Panc1 (cell line): Measurements from ENCODE around the gene TCOF1. TPM values are rescaled to one million over a fixed set of nuclear protein-coding genes. Genes with fewer than 3 reads are reported as not detected.

ENCODE experiments used
- ATAC-seq: fragments of 200-7000 bp; cut with Tn5 transposase; 2 replicates; pipeline ENCODE4 v1.9.1; 2020; ENCODE audit warnings: mild to moderate bottlenecking, moderate library complexity
- BruUV-seq: library from RNA; stranded (reverse); fragments of 400-500 nt; replicated peaks from 2 replicates; lab custom pipeline; 2021; lab: Mats Ljungman, UMichigan
- CTCF ChIA-PET: fragments of 300-600 bp; sonication (Branson Sonifier 250); formaldehyde crosslinking; loops from one replicate; lab custom pipeline; 2022; ENCODE audit warnings: antibody characterized with exemption; lab: Charles Lee
- POLR2A ChIA-PET: fragments of 300-600 bp; sonication (Branson Sonifier 250); formaldehyde crosslinking; loops from one replicate; lab custom pipeline; 2022; ENCODE audit warnings: antibody characterized with exemption; lab: Charles Lee
- DNase-seq: peaks from one replicate; pipeline ENCODE4 v3.0.0-alpha.2; 2010; ENCODE audit warnings: low read depth, low spot score
- H3K27ac ChIP-seq: 2 replicates; pipeline ENCODE4 v1.5.1; 2011; ENCODE audit warnings: mild to moderate bottlenecking, low read length, inconsistent platforms
- H3K27me3 ChIP-seq: fragments of 200-500 bp; sonication (Bioruptor generic); 2 replicates; pipeline ENCODE4 v1.6.0; 2014; ENCODE audit warnings: low read length, inconsistent platforms; ENCODE audit not compliant: control insufficient read depth, insufficient read depth
- H3K36me3 ChIP-seq: fragments of 200-500 bp; sonication (Bioruptor generic); 2 replicates; pipeline ENCODE4 v1.5.1; 2014; ENCODE audit warnings: inconsistent platforms, mild to moderate bottlenecking, low read length, moderate library complexity; ENCODE audit not compliant: control insufficient read depth, insufficient read depth
- H3K4me1 ChIP-seq: 2 replicates; pipeline ENCODE4 v1.5.1; 2011; ENCODE audit warnings: inconsistent platforms, mild to moderate bottlenecking, low read length, moderate library complexity; ENCODE audit not compliant: control insufficient read depth, insufficient read depth
- H3K4me3 ChIP-seq, 2 experiments: 2 replicates each; pipeline ENCODE4 v1.5.1; 2011 to 2012; ENCODE audit warnings: low read depth in 2 of 2, low read length in 2 of 2, mild to moderate bottlenecking in 2 of 2, inconsistent platforms in 1 of 2, moderate library complexity in 1 of 2
- H3K9me3 ChIP-seq: fragments of 200-500 bp; sonication (Bioruptor generic); 2 replicates; pipeline ENCODE4 v1.5.1; 2014; ENCODE audit warnings: low read depth, mild to moderate bottlenecking, inconsistent platforms, low read length, moderate library complexity; ENCODE audit not compliant: control insufficient read depth, insufficient read depth
- POLR2AphosphoS5 ChIP-seq: IDR thresholded peaks from 2 replicates; pipeline ENCODE4 v1.6.1; 2012; ENCODE audit warnings: mild to moderate bottlenecking, low read depth, low read length, moderate library complexity
- SIN3A ChIP-seq: IDR thresholded peaks from 2 replicates; pipeline ENCODE4 v1.6.1; 2012; ENCODE audit warnings: low read depth, mild to moderate bottlenecking, low read length, moderate library complexity, borderline replicate concordance; ENCODE audit not compliant: insufficient read depth
- TCF7L2 ChIP-seq: IDR thresholded peaks from 2 replicates; pipeline ENCODE4 v1.6.1; 2011; ENCODE audit warnings: mild to moderate bottlenecking, low read depth, low read length, inconsistent platforms
- in situ Hi-C: cut with HindIII; loops from 2 replicates; pipeline ENCODE4 v1.10.0; 2016; ENCODE audit warnings: low sequenced_read_pairs, low pct_unique_long_range_greater_than_20kb
- intact Hi-C: fragments of 100-400 bp; cut with micrococcal nuclease; formaldehyde crosslinking; loops from one replicate; pipeline ENCODE4 v1.10.0; 2022; ENCODE audit not compliant: unreplicated experiment
- total RNA-seq: library from RNA; stranded (reverse); gene quantifications from one replicate; pipeline ENCODE4 v1.2.1, GENCODE V29; 2021; ENCODE audit not compliant: unreplicated experiment
- TF ChIP-seq, protein P1 (sequence below): fragments of 450-650 bp; IDR thresholded peaks from 2 replicates; pipeline ENCODE4 v1.5.1; 2017; ENCODE audit warnings: mild to moderate bottlenecking
- TF ChIP-seq, protein P2 (sequence below), 2 experiments: IDR thresholded peaks; 2 replicates each; pipeline ENCODE4 v1.6.1; 2011 to 2012; ENCODE audit warnings: low read depth in 2 of 2, control low read depth in 1 of 2, low read length in 1 of 2, mild to moderate bottlenecking in 1 of 2, moderate library complexity in 1 of 2; ENCODE audit not compliant: insufficient read depth in 1 of 2

TCOF1 gene
- total RNA-seq, 1 experiment from 2014 or later = 92.8 TPM

- Histone ChIP-seq H3K4me1 (peaks cover 17% of the 10 kb centered on the region), H3K27me3 (no peaks in the 10 kb centered on the region), H3K4me3 (no peak overlapping the region), H3K27ac (peak overlapping the region; percentile 50; the same call in 1 of the 2 replicates), H3K9me3 (no peaks in the 10 kb centered on the region), H3K36me3 (no peaks in the 10 kb centered on the region)
- TF ChIP-seq SIN3A = no peak
- TF ChIP-seq, protein P1, sequence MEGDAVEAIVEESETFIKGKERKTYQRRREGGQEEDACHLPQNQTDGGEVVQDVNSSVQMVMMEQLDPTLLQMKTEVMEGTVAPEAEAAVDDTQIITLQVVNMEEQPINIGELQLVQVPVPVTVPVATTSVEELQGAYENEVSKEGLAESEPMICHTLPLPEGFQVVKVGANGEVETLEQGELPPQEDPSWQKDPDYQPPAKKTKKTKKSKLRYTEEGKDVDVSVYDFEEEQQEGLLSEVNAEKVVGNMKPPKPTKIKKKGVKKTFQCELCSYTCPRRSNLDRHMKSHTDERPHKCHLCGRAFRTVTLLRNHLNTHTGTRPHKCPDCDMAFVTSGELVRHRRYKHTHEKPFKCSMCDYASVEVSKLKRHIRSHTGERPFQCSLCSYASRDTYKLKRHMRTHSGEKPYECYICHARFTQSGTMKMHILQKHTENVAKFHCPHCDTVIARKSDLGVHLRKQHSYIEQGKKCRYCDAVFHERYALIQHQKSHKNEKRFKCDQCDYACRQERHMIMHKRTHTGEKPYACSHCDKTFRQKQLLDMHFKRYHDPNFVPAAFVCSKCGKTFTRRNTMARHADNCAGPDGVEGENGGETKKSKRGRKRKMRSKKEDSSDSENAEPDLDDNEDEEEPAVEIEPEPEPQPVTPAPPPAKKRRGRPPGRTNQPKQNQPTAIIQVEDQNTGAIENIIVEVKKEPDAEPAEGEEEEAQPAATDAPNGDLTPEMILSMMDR = no peak
- peak; percentile 47; the same call in 1 of the 2 replicates for TF ChIP-seq TCF7L2
- TF ChIP-seq, protein P2, sequence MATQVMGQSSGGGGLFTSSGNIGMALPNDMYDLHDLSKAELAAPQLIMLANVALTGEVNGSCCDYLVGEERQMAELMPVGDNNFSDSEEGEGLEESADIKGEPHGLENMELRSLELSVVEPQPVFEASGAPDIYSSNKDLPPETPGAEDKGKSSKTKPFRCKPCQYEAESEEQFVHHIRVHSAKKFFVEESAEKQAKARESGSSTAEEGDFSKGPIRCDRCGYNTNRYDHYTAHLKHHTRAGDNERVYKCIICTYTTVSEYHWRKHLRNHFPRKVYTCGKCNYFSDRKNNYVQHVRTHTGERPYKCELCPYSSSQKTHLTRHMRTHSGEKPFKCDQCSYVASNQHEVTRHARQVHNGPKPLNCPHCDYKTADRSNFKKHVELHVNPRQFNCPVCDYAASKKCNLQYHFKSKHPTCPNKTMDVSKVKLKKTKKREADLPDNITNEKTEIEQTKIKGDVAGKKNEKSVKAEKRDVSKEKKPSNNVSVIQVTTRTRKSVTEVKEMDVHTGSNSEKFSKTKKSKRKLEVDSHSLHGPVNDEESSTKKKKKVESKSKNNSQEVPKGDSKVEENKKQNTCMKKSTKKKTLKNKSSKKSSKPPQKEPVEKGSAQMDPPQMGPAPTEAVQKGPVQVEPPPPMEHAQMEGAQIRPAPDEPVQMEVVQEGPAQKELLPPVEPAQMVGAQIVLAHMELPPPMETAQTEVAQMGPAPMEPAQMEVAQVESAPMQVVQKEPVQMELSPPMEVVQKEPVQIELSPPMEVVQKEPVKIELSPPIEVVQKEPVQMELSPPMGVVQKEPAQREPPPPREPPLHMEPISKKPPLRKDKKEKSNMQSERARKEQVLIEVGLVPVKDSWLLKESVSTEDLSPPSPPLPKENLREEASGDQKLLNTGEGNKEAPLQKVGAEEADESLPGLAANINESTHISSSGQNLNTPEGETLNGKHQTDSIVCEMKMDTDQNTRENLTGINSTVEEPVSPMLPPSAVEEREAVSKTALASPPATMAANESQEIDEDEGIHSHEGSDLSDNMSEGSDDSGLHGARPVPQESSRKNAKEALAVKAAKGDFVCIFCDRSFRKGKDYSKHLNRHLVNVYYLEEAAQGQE (IDR thresholded peaks at IDR 0.05; ENCODE audit: insufficient read depth in 1 of 2, low read depth in 2 of 2, low read length in 1 of 2) = no peak
- TF ChIP-seq POLR2AphosphoS5 = no peak
- intact Hi-C loops (loop anchor here (1.0 to 2.0 kb wide), 2 partner anchors 77 to 189 kb away; no protein-coding TSS in a partner anchor), in situ Hi-C loops (no loop called here)
- CTCF ChIA-PET = interaction anchor here (0.6 kb wide), 1 partner anchor 82 kb away, joined by 4 read pairs; no protein-coding TSS in a partner anchor
- DNase-seq (no peak), ATAC-seq (no peak)
- no TSS peak for BruUV-seq
- POLR2A ChIA-PET = no interaction called here
Measured at GRCh38 chr5:150349681-150350275, 7.7 kb upstream of the TCOF1 start.

DNA sequence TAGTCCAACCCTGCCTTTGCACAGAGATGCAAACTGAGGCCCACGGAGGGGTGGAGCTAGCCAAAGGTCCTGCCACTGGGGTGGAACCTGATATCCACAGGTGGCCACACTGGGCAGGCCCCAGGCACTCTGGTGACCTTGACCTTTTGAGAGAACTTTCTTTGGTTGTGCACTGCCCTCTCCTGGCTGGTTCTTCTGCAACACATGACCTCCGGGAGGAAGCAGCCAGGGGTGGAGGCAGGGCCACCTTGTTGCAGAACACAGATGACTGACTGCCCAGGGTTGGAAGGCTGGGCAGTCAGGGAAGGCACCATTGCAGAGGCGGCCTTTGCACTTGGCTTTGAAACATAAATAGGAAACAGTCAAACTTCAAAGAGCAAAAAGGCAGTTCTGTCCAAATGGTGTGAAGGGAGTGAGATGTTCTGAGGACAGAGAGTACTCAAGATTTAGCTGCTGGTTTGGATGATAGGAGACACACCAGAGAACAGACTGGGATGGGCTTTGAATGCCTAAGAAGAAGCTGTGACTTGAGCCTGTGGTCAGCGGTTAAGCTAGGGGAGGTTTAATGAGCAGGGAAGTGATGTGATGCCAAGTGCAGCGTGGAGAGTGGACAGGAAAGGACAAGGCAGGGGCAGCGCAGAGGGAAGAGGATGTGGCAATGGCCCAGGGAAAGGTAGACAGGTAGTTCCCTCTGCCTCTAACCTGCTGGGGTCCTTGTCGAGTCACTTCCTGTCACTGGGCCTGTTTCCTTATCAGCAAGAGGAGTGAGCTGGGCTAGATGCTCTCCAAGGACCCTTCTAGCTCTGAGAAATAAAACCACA is 6.8 kb upstream of the TCOF1 start:
- intact Hi-C loops = loop anchor here (1.0 to 2.0 kb wide), 2 partner anchors 78 to 190 kb away; no protein-coding TSS in a partner anchor
- ChIA-PET CTCF (no interaction called here), POLR2A (no interaction called here)
- DNase-seq (peak; percentile 77), ATAC-seq (peak; percentile 93)
- H3K4me3 ChIP-seq = no peak overlapping the region
- H3K27ac ChIP-seq = peak overlapping the region; percentile 32; the same call in 1 of the 2 replicates
- H3K36me3 ChIP-seq = no peaks in the 10 kb centered on the region
- TF ChIP-seq SIN3A (no peak), POLR2AphosphoS5 (peak; percentile 33; the same call in 1 of the 2 replicates)
- TF ChIP-seq, protein P1 = peak; percentile 85
- no peaks in the 10 kb centered on the region for H3K9me3 ChIP-seq
- in situ Hi-C loops = no loop called here
- peaks cover 17% of the 10 kb centered on the region for H3K4me1 ChIP-seq
- H3K27me3 ChIP-seq = no peaks in the 10 kb centered on the region
- BruUV-seq = no TSS peak
